Measurements from ENCODE around the gene KDM6B. TPM values are rescaled to one million over a fixed set of nuclear protein-coding genes. Genes with fewer than 3 reads are reported as not detected.
A peak's percentile ranks its signal among the peaks of the same experiment; 100 is the strongest.

KDM6B gene
- total RNA-seq, 1 donor from 2014 or later = 0.48 TPM

GRCh38 chr17:7839190-7839875, 5.3 kb downstream of the KDM6B start:
- no peak for DNase-seq (ENCODE audit: low spot score)

GRCh38 chr17:7839876-7840261, 5.9 kb downstream of the KDM6B start:
- no peak for DNase-seq (ENCODE audit: low spot score)

GRCh38 chr17:7840441-7840840, 6.4 kb downstream of the KDM6B start:
- no peak for DNase-seq (ENCODE audit: low spot score)

- no peak for DNase-seq (ENCODE audit: low spot score)
Measured at GRCh38 chr17:7840875-7841274, 6.9 kb downstream of the KDM6B start.

GRCh38 chr17:7841396-7841914, 7.4 kb downstream of the KDM6B start:
- peak; percentile 94 for DNase-seq (ENCODE audit: low spot score)

GRCh38 chr17:7841915-7842379, 7.9 kb downstream of the KDM6B start:
- DNase-seq (ENCODE audit: low spot score) = peak; percentile 95

GRCh38 chr17:7842380-7843256, 8.6 kb downstream of the KDM6B start:
- peak; percentile 86 for DNase-seq (ENCODE audit: low spot score)

- no peak for DNase-seq (ENCODE audit: low spot score)
Measured at GRCh38 chr17:7843257-7843535, 9.2 kb downstream of the KDM6B start.

- DNase-seq (ENCODE audit: low spot score) = peak; percentile 86
Measured at GRCh38 chr17:7843536-7844291, 9.7 kb downstream of the KDM6B start.

- peak; percentile 98 for DNase-seq (ENCODE audit: low spot score)
Measured at GRCh38 chr17:7844292-7845154, 10.5 kb downstream of the KDM6B start.

GRCh38 chr17:7845359-7846062, 11.5 kb downstream of the KDM6B start:
- no peak for DNase-seq (ENCODE audit: low spot score)

GRCh38 chr17:7846063-7846735, 12.2 kb downstream of the KDM6B start:
- DNase-seq (ENCODE audit: low spot score) = no peak

GRCh38 chr17:7846765-7847661, 13.0 kb downstream of the KDM6B start:
- no peak for DNase-seq (ENCODE audit: low spot score)

GRCh38 chr17:7848131-7848579, 14.1 kb downstream of the KDM6B start:
- DNase-seq (ENCODE audit: low spot score) = no peak

GRCh38 chr17:7848739-7849129, 14.7 kb downstream of the KDM6B start:
- DNase-seq (ENCODE audit: low spot score) = no peak

- no peak for DNase-seq (ENCODE audit: low spot score)
Measured at GRCh38 chr17:7849130-7849750, 15.2 kb downstream of the KDM6B start.

- DNase-seq (ENCODE audit: low spot score) = no peak
Measured at GRCh38 chr17:7849751-7850504, 15.9 kb downstream of the KDM6B start.

Data from umbilical cord (tissue), 2 donors.